HUES48 (cell line): ENCODE results near the gene ZYX.
A peak's percentile ranks its signal among the peaks of the same experiment; 100 is the strongest.

Experiments
- H3K27ac ChIP-seq: one replicate; pipeline ENCODE4 v1.7.0; 2013; ENCODE audit warnings: low read depth, low read length, inconsistent platforms
- H3K27me3 ChIP-seq: 2 replicates; pipeline ENCODE4 v1.6.1; 2013; ENCODE audit warnings: mild to moderate bottlenecking, low read length; ENCODE audit not compliant: control insufficient read depth, insufficient read depth
- H3K36me3 ChIP-seq: 2 replicates; pipeline ENCODE4 v1.6.1; 2013; ENCODE audit warnings: low read length; ENCODE audit not compliant: control insufficient read depth, insufficient read depth
- H3K4me1 ChIP-seq: 2 replicates; pipeline ENCODE4 v1.6.1; 2013; ENCODE audit warnings: mild to moderate bottlenecking, low read length; ENCODE audit not compliant: control insufficient read depth, insufficient read depth
- H3K4me3 ChIP-seq: 2 replicates; pipeline ENCODE4 v1.5.1; 2013; ENCODE audit warnings: mild to moderate bottlenecking, low read depth, low read length
- H3K9ac ChIP-seq: 2 replicates; pipeline ENCODE4 v1.6.1; 2013; ENCODE audit warnings: mild to moderate bottlenecking, low read depth, low read length, moderate library complexity
- H3K9me3 ChIP-seq: 2 replicates; pipeline ENCODE4 v1.6.1; 2013; ENCODE audit warnings: low read length; ENCODE audit not compliant: control insufficient read depth, insufficient read depth

ZYX gene

DNA sequence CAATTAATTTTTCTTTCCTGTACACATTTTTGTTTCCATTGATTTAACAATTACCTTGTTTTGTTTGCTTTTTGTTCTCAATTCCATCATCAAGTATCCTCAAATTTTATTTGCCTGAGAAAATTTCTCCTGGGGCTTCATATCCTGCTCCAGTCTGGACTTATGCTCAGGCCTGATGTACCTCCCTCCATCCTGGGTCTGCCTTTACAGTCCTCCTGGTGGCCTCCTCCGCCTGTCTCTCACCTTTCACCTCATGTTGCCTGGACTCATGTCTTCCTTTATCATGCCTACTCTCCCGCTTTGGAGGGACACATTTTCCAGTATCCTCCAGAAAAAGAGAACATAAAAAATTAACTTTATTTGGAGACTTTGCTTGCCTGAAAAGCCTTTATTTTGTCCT is 50.0 kb downstream of the ZYX start:
- H3K9me3 ChIP-seq = no peaks in the 10 kb centered on the region
- H3K36me3 ChIP-seq = no peaks in the 10 kb centered on the region
- H3K9ac ChIP-seq = no peak overlapping the region
- no peak overlapping the region for H3K27ac ChIP-seq
- H3K4me3 ChIP-seq = no peak overlapping the region
- H3K4me1 ChIP-seq = peaks cover 2% of the 10 kb centered on the region
- H3K27me3 ChIP-seq = no peaks in the 10 kb centered on the region

DNA sequence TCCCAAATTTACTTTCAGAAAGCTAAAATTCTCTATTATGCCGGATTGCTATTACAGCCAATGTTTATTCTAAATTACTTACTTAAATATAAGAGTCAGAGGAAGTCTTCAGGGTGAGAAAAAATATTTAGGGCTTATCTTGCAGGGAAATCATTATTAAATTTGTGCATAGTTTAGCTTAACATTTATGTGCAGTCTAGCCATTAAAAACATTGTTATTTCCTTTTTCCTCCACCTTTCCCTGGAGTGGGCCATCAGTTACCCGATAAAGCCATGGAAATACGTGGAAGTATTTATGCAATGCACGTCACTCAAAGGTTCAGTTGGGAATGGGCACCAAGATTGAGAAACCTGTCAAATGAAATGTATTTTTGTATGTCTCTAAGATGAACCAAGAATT is 52.6 kb downstream of the ZYX start:
- Histone ChIP-seq H3K9ac (no peak overlapping the region), H3K27ac (no peak overlapping the region)

DNA sequence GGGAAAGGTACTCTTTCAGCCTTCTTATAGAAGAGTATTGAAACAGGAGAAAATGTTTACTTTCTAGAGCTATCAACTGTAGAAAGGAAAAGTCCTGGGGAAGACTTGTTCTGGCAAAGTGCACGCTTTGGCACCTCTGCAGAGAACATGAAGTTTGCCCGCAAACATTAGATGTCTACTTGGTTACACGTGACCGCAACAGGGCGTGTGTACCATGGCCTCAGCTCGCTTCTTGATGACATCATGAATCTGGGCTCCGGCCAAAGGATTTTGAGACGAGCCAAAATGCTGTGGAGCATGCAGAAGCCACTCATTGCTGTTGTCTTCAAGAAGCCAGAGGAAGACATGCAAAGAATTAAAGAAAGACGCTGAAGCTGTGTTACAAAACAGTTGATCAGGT is 53.5 kb downstream of the ZYX start:
- H3K9me3 ChIP-seq = no peaks in the 10 kb centered on the region
- H3K4me3 ChIP-seq = no peak overlapping the region
- no peak overlapping the region for H3K9ac ChIP-seq
- H3K27me3 ChIP-seq = no peaks in the 10 kb centered on the region
- peaks cover 11% of the 10 kb centered on the region for H3K4me1 ChIP-seq
- H3K27ac ChIP-seq = no peak overlapping the region
- H3K36me3 ChIP-seq = no peaks in the 10 kb centered on the region

More for the DNA sequence above, 52.6 kb downstream of the ZYX start:
- Histone ChIP-seq H3K4me3 (no peak overlapping the region), H3K36me3 (no peaks in the 10 kb centered on the region), H3K27me3 (no peaks in the 10 kb centered on the region), H3K4me1 (peaks cover 11% of the 10 kb centered on the region), H3K9me3 (no peaks in the 10 kb centered on the region)

DNA sequence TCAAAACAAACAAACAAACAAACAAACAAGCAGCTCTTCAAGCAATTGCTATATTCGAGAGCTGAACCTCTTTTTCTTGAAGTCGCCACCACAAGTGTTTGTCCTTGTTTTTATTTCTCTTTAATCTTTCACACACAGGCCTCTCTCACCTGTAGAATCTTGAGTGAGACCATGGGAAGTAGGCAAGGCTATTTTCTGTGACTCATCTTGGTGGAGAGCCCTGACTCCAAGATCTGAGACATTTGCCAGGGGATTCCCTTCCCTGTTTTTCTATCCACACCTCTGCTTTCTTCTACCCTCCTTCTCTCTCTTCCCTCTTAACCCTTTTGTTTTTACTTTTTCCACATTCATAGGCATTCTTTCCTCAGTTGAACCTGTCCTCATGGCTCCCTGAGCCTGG is 54.1 kb downstream of the ZYX start:
- H3K36me3 ChIP-seq = no peaks in the 10 kb centered on the region
- no peak overlapping the region for H3K4me3 ChIP-seq
- H3K4me1 ChIP-seq = peaks cover 11% of the 10 kb centered on the region
- H3K9ac ChIP-seq = no peak overlapping the region
- H3K9me3 ChIP-seq = no peaks in the 10 kb centered on the region
- H3K27ac ChIP-seq = no peak overlapping the region
- no peaks in the 10 kb centered on the region for H3K27me3 ChIP-seq

DNA sequence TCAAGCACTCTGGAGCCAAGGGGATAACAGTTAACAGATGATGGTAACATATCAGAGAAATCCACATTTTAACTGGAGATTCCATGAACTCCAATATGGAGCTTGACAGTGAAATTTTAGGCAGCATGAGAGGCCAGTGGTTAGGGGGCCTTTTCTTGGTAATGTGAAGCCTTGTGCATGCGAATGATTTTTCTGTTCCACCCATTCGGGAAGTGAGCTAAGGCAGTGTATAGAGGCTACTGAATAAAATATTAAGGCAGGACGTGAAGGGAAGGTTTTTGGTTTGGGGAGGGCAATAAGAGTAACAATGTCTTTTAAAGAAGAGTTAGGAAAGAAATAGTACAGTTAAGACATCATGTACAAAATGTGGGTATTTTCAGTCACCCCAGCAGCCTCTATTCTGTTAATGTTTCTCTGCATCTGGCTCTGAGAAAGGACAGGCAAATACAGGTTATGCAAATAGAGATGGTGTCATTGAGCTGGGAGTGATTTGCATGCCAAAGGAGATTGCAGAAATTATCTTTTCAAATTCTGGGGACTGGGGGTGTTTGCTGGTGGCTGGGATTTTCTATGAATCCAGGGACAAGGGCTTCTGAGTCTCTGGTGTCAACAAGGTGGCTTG is 55.3 kb downstream of the ZYX start:
- Histone ChIP-seq H3K9ac (no peak overlapping the region), H3K27ac (peak overlapping the region; percentile 17), H3K4me1 (peaks cover 11% of the 10 kb centered on the region), H3K9me3 (no peaks in the 10 kb centered on the region), H3K4me3 (no peak overlapping the region), H3K36me3 (no peaks in the 10 kb centered on the region), H3K27me3 (no peaks in the 10 kb centered on the region)

DNA sequence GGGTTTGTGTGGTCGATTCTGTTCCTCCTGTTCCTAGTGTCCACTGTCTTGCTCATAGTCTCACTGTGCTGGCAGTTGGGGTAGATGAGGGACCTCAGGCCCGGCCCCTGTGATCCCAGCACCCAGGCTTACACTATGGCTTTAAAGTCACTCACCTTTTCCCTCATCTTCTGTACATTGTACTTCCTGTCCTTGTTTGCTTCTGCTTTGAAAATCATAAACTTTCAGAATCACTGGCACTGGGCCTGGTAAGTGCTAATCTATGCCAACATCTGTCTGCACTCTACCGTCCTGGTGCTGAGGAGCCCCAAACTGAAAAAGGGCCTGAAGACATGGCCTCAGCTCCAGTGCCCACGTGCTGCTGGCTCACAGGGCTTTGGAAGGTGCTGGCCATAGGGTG is 56.4 kb downstream of the ZYX start:
- no peak overlapping the region for H3K9ac ChIP-seq
- no peaks in the 10 kb centered on the region for H3K9me3 ChIP-seq
- no peak overlapping the region for H3K4me3 ChIP-seq
- no peak overlapping the region for H3K27ac ChIP-seq
- no peaks in the 10 kb centered on the region for H3K27me3 ChIP-seq
- H3K4me1 ChIP-seq = peaks cover 11% of the 10 kb centered on the region
- H3K36me3 ChIP-seq = no peaks in the 10 kb centered on the region

DNA sequence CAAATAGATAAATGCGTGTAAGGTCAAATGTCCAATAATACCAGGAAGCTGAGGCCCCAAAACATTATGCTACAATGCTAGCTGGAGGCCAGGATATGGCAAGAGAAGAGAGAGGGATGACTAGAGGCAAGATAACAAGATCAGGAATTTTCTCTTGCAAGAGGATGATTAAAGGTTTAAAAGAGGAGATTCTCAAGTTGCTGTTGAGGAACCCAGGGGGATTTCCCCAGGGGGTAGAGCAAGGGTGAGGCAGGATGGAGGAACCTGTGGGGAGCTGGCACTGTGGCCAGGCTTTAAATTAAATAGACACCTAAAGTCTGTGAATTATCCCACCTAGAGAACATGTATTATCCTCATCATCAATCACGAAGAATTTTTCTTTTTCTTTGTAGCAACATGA is 58.7 kb downstream of the ZYX start:
- H3K4me3 ChIP-seq = no peak overlapping the region
- no peak overlapping the region for H3K9ac ChIP-seq
- H3K27me3 ChIP-seq = no peaks in the 10 kb centered on the region
- H3K4me1 ChIP-seq = peaks cover 11% of the 10 kb centered on the region
- no peak overlapping the region for H3K27ac ChIP-seq
- H3K9me3 ChIP-seq = no peaks in the 10 kb centered on the region
- no peaks in the 10 kb centered on the region for H3K36me3 ChIP-seq
